Measurements from ENCODE around the gene ELOA.
"Not testable (repeated sequence)": the region's sequence is repeated elsewhere in the genome, so short reads cannot be mapped to it uniquely, and the experiment has no call there.

Gene ELOA, protein sequence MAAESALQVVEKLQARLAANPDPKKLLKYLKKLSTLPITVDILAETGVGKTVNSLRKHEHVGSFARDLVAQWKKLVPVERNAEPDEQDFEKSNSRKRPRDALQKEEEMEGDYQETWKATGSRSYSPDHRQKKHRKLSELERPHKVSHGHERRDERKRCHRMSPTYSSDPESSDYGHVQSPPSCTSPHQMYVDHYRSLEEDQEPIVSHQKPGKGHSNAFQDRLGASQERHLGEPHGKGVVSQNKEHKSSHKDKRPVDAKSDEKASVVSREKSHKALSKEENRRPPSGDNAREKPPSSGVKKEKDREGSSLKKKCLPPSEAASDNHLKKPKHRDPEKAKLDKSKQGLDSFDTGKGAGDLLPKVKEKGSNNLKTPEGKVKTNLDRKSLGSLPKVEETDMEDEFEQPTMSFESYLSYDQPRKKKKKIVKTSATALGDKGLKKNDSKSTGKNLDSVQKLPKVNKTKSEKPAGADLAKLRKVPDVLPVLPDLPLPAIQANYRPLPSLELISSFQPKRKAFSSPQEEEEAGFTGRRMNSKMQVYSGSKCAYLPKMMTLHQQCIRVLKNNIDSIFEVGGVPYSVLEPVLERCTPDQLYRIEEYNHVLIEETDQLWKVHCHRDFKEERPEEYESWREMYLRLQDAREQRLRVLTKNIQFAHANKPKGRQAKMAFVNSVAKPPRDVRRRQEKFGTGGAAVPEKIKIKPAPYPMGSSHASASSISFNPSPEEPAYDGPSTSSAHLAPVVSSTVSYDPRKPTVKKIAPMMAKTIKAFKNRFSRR

GRCh38 chr1:23743287-23744152, at the start of gene ELOA:
TSS of gene ELOA (plus strand) at chr1:23743471. CDS start at chr1:23743504, 33 bp downstream.
- DNase-seq = peak; percentile 76

GRCh38 chr1:23693599-23693998, 49.7 kb upstream of the ELOA start:
- no peak for DNase-seq

GRCh38 chr1:23694371-23694770, 48.9 kb upstream of the ELOA start:
- no peak for DNase-seq

GRCh38 chr1:23695667-23696066, 47.6 kb upstream of the ELOA start:
- DNase-seq = no peak

DNA sequence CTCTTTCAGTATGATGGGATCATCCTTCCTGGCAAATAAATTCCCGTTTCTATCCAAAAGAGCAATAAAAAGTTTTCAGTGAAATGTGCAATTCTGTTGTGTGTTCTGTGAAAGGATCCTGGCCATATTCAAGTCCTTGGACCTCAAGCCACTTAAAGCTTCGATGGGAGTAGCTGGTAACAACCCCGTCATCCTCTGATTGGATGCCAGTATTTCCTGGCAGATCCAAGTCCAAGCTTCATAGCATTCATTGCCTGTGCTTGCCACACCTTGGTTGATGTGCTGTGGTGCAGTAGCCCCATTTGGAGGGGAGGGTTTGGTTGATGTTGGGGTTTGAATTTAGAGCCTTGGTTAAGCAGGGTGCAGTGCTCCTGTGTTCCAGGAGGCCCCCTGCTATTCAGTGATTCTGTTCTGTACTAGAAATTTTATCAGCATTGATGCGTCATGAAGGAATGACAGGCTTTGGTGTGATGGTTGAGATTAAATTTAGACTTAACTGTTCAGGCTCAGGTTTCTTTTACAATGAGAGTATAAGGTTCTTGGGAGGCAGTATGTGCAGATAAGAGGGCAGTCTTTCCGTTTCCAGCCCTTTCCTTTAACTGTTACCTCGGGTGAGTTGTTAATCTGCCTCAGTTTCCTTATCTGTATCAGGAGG, 46.8 kb upstream of the ELOA start:
- DNase-seq = no peak

DNA sequence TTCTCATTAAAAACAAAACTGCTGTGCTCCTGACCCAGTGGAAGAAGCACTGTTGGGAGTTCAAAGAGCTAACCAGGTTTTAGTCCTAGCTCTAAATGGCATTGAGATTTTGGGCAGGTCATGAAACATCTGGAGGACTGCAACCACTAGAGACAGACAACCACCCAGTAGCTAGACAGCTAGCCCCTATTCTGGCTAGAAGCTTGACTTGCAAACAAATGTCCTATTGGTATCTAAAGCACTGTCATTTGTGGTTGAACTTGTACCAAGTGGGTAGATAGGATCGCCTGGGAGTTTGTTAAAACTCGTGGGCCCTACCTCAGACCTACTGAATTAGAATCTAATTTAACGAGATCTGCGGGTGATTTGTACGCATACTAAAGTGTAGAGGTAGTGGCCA, 44.8 kb upstream of the ELOA start:
- DNase-seq = no peak

DNA sequence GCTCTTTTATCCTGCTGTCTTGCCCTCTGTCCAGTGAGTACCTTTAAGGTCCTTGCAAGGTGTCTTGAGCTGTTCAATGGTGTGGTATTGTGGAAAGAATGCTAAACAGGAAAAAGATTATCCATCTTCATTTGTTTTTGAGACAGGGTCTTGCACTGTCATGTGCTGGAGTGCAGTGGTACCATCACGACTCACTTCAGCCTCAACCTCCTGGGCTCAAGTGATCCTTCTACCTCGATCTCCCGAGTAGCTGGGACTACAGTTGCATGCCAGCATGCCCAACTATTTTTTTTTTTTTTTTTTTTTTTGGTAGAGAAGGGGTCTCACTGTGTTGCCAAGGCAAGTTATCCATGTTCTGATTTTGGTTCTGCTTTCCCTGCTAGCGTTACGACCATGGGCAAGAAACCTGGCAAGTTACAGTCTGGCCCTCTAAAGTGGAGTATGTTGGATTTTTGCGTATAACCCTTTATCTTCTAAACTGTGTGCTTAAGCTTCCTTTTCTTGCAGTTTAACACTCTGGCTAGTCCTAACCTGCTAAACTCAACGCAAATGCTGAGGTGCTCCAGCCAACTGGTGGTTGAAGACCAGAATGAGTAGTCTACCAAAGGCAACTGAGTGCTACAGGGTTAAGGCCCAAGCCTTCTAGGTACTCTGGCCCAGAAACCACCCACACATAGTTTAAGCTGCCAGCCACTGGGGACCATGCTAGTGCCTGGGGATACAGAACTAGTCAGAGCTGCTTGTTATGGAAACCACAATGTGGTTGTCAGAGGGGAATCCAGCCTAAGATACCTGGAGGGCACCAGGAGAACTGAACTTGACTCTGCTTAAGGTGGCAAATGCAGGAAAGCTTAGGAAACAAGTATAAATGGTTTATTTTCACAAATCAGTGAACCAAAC, 43.7 kb upstream of the ELOA start:
- DNase-seq = no peak

GRCh38 chr1:23701310-23701709, 42.0 kb upstream of the ELOA start:
- DNase-seq = no peak

GRCh38 chr1:23701996-23702395, 41.3 kb upstream of the ELOA start:
- no peak for DNase-seq

- DNase-seq = no peak
Observed at GRCh38 chr1:23704834-23705495, 38.3 kb upstream of the ELOA start.

DNA sequence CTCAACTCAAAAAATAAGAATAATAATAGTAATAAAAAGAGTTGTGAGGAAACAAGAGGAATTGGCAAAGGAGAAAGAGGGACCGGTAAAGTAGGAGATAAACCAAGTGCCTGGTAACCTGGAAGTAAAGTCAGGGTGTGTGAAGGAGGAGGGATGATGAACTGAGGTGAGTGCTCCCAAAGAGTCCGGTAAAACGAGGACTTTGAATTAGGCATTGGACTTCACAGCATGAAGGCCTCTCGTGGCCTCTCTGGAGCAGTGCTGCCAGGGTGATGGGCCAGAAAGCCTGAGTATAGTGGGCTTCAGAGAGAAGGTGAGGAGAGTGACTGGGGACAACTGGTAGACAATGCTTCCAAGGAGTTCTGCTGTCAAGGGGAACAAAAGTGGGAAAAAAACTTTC, 34.0 kb upstream of the ELOA start:
- DNase-seq = no peak

- no peak for DNase-seq
Observed at GRCh38 chr1:23718482-23718881, 24.8 kb upstream of the ELOA start.

DNA sequence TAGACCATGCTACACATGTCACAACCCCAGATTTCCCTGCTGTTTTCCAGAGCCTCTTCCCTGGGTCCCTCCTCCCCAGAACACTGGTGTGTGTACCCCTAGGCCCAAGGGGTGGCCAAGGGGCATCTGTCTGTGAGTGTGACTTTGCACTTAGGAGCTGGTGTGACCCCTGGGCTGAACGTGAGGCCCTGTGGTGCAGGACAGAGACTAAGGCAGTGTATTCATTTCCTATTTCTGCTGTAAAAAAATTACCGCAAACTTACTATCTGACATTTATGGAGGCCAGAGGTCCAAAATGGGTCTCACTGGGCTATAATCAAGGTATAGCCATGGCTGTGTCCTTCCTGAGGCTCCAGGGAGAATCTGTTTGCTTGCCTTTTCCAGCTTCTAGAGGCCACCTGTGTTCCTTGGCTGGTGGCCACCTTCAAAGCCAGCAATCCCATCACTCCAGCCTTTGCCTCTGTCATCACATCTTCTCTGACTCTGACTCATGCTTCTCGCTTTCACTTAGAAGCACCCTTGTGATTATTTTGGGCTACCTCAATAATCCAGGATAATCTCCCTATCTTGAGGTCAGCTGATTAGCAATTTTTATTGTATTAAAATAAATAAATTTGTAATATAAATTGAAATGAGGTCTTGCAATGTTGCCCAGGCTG, 24.0 kb upstream of the ELOA start:
- no peak for DNase-seq

- no peak for DNase-seq
Observed at GRCh38 chr1:23720256-23720995, 22.8 kb upstream of the ELOA start.

GRCh38 chr1:23722652-23723051, 20.6 kb upstream of the ELOA start:
- no peak for DNase-seq

- DNase-seq = no peak
Observed at GRCh38 chr1:23726686-23727085, 16.6 kb upstream of the ELOA start.

DNA sequence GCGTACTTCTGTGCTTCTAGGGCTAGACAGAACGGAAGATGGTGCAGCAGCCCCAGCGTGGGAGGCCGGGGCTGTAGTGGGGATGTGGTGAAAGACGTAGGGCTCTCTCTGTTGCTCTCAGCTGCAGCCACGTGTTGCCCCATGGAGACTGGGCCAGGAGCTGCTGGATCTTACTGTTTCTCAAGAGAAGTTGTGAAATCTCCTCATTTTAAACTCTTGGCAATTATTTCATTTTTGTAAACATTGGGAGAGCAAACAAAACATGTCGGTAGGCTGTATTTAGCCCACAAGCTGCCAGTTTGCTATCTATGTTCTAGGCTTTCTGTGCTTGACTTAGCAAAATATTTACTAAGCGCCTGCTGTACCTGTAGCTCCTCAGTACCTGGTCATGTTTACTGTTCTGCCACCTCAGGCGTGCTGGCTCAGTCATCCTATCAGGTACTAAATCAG, 15.9 kb upstream of the ELOA start:
- DNase-seq = no peak

DNA sequence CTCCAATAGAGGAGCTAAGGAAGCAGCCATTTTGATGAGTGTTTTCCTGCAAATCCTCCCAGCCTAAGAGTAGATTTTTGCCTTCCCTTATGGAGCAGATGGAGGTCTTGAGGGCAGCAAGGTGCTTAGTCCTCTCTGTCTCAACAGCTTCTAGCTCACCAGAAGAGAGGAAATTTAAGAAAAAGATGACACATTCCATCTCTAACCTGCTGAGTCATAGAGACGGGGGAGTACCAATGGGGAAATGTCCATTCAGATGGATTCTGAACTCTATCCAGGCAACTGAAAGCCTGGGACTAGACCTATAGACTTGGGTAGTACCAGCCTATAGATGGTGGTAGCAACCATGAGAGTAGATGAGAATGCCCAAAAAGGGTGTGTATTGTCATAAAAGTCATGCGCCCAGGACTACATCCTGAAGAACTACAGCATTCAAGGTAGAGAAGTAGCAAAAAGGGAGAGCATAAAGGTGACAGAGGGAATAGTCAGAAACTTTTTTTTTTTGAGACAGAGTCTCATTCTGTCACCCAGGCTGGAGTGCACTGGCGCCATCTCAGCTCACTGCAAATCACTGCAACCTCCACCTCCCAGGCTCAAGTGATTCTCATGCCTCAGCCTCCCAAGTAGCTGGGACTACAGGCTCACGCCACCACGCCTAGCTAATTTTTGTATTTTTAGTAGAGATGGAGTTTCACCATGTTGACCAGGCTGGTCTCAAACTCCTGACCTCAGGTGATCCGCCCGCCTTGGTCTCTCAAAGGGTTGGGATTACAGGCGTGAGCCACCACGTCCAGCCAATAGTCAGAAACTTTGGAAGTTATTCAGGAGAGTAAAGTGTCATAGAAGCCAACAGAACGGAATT, 10.7 kb upstream of the ELOA start:
- DNase-seq = no peak

DNA sequence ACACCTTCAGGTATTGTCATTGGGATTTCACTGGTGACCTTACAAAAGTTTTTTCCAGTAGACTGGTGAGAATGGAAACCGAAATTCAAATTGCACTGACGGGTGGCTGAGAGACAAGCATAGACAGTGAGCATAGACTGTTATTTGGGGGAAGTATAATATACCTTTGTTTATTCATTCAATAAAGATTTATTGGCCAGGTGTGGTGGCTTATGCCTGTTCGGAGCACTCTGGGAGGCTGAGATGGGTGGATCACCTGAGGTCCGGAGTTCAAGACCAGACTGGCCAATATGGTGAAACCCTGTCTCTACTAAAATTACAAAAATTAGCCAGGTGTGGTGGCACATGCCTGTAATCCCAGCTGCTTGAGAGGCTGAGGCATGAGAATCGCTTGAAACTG, 10.0 kb upstream of the ELOA start:
- not testable (repeated sequence) for DNase-seq
